NOMO-1 treated with dmso at 0.1 percent for 144 hours (cell line): ENCODE measurements around the gene EFNA5.

ENCODE experiments used
- DNase-seq: peaks from one replicate; lab custom pipeline; 2025; ENCODE audit not compliant: unreplicated experiment; lab: John Stamatoyannopoulos, UW

Gene EFNA5

DNA sequence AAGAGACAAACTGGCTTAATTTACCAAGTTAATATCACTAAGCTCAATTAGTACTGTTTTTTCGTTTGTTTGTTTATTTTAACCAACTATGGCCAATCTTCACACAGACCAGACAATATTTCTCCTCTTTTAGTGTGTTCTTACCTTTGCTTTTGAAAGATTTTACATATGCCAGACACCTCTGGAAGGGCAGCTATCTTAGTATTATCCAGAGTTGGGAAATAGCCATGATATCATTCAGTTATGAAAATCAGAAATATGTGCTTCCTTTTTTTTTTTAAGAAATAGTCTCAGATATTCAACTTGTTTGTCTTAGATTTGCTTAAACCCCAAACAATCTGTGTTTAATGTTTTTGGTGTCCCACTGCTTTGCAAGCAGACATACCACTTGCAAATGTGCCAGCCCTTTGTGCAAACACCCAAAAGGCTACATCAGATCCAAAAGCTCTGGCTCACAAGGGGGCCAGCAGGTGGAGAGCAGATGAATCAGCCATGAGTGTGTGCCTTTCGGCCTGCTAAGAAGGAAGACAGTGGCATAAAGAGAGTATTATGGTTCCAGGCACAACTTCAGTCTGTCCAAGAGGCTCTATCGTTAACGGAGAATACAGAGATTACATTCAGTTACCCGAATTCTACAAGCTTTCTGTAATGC is 147.6 kb downstream of the EFNA5 start:
- no peak for DNase-seq

DNA sequence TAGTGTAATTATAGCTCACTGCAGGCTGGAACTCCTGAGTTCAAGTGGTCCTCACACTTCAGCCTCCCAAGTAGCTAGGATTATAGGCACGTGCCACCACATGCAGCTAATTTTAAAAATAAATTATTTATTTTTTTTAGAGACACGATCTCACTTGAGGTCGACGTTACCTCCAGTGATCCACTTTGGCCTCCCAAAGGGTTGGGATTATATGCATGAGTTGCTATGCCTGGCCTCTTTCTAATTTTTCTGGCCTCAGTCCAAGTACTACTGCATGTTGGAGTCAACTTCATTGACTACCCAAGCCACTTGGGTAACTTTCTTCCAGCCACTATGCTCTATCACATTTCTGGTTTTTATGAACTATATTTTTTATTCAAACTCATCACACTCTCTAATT is 148.3 kb downstream of the EFNA5 start:
- DNase-seq, result no peak

DNA sequence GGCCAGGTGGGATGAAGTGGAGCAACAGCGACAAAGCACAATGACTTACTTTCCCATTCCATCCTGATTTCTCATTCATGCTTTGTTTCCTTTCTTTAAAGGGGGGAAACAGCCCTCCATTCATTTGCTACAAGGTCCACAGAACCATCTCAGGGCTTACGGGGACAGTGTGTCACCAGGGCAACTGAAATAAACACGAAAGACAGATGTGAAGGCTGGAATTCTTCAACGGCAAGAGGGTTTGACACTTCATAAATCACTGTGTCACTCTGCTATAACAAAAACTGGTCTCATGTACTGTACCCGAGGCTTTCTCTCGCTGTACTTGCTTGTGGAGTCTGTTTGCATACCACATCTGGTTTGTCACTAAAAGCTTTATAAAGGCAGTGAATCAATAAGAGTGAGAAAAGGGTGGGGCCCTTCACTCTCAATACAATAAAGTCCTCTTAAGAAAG is 150.8 kb downstream of the EFNA5 start:
- no peak for DNase-seq

DNA sequence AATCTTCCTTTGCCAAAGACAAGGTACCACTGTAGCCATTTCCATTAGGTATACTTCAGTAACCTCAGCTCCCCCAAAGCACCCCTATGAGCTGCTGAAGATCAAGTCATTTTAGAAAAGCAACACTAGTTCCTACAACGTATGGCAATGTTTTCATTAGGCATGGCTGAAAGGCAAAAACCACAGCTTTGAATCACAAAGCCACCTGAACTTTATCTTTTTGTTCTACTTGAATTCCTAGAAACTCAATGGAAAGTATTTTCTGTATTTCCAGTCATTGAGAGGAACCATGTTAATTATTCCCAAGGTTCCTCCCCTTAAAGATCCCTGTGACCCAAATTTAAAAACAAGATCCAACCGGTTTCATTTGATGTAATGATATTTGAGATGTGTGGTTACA is 152.1 kb downstream of the EFNA5 start:
- no peak for DNase-seq

DNA sequence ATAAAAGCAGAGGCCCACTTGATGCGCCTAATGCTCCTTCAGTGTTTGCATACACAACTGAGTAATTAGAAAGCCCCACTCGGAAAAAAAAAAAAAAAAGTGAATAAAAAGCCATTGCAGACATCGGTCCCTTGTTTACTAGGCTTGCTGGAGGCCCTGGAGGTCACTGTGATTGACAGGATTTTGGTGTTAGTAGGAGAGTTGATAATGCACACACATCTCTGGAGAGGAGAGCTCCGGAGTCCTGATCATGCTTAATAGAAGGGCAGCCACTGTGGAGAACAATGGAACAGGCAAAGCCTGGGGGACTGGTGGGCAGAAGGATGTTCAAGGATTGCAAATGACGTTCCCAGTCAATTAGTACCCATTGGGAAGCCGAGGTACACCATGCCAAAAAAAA is 152.5 kb downstream of the EFNA5 start:
- DNase-seq, result no peak

DNA sequence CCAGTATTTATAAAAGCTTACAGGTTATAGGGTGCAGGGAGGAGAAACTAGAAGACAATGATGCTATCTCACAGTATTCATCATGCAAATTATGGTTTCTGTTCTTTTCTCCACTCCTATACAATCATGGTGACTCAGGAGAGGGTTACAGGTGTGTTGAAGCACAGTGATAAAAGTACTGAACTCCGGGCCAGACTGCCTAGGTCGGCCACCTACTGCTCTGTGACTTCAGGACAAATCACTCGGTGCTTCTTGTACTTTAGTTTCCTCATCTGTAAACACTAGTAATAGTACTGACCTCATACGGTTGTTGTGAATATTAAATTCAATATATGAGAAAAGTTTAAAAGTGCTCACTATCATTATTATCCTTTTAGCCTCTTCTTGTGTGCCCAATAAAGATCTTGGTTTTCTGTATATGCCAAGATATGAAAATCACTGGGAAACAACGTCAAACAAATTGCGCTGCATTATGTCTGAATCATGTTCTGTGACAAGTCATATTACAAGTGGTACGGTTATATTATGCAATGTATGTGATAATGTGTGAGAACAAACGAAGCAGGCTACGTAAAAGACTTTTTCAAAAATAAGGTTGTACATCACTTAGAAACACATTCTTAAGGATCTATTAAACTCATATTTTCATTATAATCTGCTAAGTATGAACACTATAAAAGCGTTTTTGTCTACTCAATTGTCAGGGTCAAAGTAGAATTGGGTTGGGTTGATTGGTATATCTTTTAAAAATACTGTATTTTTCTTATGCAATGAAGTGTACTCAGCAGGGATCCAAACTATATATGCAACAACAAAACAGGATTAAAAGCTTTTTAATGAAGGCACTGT is 153.3 kb downstream of the EFNA5 start:
- no peak for DNase-seq

DNA sequence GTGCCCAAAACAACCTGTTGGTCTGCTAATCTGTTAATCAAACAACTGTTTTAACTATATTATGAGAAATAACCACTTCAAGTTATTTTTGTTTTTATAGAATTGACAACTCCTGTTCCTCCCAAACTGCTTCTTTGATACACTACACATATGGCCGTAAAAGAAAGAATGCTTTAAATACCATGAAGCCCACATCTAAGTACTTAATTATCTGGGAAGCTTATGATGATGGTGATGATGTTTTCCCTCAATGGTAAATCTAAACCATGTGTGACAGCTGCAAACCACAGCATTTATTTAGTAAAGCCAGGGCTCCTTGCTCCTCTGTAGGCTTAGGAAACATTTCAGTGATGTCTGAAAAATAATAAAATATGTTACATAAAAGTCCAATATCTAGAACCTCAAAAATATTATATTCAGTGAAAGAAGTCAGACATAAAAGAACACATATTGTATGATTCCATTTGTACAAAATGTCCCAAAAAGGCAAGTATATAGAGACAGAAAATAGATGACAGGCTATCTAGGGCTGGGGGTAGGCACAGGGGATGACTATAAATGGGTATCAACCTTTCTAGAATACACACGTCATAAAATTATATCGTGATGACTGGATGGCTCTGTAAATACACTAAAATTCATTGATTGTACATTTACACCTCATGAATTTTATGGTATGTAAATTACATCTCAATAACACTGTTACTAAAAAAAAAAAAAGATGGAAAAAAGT is 154.1 kb downstream of the EFNA5 start:
- no peak for DNase-seq

DNA sequence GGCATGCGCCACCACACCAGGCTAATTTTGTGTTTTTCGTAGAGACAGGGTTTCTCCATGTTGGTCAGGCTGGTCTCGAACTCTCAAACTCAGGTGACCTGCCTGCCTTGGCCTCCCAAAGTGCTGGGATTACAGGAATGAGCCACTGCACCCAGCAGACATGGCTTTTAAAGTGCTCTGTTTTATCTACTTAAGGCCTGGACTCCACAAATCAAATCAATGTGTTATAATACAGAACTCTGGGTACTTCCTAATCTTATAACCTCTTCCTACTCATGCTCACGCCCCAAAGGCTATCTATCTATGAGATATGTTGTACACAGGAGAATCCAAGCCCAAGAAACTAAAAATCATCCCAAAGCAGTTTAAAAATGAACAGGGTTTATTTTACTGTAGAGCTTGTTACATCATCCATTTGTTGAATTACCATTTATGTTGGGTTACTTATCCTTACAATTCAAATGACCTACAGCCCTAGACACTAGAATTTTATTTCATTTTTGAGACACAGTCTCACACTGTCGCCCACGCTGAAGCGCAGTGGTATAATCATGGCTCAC is 155.1 kb downstream of the EFNA5 start:
- DNase-seq, result no peak

DNA sequence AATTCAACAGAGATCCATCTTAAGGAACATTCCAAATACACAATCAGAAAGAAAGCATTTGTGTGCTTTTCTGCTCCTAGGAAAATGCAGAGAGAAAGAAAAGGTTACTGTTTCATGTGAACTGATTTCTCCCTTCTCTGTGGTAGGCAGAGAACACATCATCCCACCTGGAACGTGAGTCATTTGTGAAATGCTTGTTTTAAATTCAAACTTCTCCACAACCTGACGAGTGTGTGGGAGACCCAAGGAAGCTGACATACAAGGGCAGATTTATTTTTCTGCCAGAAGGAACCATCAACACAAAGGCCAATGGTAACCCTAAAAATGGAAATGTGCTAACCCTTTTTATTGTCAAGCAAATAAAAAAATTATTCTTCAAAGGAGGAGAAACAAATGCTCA is 156.4 kb downstream of the EFNA5 start:
- DNase-seq, result no peak

DNA sequence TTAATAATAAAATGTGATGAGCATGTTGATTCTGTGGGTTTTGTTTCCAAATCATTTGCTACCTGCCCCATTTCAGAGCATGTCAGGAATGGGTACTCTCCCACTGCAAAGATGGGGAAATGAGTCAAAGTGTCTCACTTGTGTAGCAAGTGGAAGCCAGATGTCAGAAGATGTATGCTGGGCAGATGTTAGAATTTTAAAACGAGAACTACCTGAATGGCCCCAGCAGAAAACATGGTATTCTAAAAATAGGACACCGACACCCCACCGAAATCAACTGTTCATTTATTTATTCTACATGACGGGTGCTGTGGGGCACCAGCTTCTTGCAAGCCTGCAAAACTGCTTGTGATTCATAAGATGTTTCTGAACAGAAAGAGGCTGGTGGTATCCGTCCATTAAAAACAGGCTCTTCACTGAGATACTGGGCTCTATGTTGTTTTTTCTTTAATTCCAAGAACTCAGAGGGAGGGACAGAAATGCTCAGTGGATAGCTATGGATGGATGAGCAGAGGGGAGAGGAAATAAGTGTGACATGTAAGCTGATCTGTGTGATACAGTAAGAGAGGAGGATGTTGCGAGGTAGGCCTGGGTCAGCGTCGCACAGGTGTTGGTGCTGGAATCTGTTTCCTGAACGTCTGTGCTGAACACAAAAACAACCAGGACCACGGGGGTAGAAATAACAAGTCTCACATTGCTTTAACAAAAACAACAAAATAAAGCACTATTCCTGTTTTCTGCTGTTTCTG is 157.2 kb downstream of the EFNA5 start:
- no peak for DNase-seq

DNA sequence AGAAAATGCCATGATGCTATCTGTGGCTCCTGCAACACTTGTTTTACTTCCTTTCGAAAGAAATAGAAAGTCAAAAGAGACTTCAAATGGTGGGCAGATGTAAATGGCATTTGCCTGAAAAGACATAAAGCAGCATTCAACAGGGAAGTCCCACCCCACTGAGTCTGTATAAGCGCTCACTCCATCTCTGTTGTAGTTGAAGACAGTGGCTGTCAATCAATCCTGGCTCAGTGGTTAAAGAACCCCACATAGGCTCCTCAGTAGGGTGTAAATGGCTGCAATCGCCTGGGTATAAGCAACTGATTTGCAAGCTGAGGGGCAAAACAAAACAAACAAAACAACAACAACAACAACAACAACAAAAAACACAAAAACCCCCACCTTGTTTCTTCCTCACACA is 158.7 kb downstream of the EFNA5 start:
- DNase-seq, result no peak

DNA sequence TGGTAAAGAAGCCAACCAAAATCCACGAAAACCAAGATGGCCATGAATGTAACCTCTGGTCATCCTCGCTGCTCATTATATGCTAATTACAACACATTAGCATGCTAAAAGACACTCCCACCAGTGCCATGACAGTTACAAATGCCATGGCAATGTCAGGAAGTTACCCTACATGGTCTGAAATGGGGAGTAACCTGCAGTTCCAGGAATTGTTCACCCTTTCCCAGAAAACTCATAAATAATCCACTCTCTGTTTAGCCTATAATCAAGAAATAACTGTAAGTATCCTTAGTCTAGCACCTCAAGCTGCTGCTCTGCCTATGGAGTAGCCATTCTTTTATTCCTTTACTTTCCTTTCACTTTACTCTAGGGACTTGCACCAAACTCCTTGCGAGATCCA is 160.6 kb downstream of the EFNA5 start:
- no peak for DNase-seq

DNA sequence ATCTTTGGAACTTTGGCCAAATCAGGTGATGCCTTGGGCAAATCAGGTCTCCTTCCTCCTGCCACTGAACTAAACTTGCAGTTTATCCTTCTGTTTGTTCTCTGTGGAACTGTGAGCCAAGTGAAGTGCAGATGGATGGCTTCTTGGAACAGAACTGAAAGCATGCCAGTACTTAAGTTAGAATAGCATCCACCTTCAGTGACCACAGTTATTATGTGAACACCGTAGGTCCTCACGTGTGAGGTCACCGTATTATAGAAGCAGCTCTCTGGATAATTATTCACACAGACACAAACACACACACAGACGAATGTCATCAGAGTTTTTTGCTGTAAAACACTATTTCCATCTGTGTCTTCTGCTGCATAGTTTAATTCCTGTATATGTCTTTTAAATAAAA is 162.6 kb downstream of the EFNA5 start:
- DNase-seq, result no peak

DNA sequence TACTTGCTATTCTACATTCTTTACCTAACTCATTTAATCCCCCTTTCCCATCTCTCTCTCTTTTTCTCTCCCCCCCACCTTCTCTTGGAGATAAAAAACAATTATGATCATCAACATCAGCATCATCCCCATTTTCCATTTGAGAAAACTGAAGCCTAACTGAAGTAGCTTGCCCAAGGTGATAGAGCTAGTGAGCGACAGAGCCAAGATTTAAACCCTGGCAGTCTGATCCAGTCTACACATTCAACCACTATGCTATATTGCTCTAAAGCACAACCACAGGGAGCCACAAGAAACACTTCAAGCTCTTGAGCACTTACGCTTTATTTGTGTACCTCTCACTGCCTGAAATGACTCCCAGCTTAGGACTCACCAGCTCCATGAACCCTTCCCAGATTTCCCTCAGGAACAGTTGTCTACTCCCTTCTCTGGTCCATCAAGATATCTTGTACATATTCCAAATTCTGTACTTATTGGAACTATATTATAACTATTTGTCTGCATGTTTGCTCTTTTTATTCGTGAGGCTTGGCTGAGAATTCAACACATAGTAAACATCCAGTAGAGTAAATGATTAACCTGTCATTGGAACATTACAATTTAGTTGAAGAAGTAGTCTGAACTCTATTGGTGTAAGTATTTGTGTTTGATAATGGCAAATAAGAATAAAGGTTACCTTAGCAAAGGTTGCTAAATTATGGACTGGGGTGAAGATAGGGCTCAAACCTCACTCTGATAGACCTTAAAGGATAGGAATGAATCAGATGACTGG is 164.8 kb downstream of the EFNA5 start:
- no peak for DNase-seq

DNA sequence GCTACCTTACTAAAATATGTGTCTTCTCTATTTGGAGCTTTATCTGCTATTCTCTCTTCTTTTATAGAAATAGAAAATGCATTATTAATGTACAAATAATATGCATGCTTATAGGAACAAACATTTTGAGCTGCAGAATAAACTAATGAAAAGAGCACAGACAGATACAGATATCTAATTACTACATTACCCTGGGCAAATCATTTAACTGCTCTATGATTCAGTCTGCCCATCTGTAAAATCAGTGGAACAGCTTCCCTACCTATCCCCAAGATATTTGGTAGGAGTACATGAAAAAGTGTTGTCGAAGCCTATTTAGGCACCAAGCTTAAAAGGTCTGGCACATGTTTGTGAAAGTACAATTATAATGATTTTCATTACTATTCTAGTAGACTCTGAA is 166.3 kb downstream of the EFNA5 start:
- DNase-seq, result no peak

DNA sequence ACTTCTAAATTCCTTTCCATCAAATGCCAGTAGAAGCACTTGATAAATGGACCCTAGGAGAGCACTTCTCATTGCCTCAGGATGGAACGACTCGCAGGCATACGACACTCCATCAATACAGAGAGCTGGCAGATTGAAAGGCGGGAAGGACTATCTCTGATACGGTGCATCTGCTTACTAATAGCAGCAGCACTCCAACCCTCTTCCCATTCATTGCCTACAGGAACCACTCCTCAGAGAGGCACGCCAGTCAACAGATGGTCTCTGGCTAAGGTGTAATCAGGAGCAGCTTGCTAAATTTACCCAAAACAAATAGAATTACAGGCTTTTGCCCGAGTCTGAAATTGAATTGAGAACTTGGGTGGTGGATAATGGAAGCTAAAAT is 168.1 kb downstream of the EFNA5 start:
- DNase-seq, result no peak

DNA sequence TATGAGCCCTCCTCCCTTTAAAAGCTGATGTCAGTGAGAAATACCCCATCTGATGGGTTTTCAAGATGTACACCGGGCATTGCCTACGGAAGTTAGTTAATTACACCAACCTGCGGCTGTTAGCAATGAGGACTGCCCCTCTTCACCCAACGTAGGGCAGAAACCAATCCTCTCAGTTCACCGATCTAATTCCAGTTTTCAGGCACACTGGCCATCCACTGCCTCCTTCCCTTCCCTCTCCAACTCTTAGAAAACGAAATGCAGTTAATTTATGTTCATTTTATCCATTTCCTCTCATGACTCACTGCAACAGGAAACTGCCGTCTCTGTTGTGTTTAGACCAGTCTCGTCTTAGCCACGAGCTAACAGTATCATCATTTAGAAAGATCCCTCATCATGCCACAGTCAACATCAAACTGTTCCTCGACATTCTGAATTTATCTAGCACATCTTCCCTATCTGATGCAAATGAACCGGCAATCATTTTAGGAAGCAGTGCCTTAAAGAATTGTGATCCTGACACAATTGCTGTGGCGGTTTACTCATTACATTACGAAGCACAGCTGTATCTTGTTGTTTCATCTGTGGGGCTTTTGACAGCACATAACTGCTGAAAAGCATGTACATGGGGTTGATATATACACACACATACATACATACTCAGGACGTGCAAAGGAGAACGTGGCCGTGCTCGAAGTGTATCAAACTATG is 168.6 kb downstream of the EFNA5 start:
- no peak for DNase-seq

DNA sequence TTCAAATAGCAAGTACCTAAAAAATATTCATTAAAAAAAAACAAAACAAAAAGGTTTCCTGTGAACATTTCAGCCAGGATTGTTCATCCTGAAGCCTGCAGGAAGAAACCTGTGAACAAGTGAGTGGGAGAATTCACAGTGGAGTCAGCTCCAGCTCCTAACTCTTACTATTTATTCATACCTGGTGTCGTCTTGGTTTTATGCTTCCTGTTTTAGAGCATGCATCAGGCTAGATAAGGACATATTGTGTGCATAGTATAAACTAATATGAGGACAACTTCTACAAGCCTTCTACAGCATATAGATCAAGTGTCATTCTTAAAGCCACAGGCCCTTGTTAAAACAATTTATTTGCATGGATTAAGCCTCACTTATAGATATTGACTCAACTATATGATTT is 169.9 kb downstream of the EFNA5 start:
- no peak for DNase-seq

DNA sequence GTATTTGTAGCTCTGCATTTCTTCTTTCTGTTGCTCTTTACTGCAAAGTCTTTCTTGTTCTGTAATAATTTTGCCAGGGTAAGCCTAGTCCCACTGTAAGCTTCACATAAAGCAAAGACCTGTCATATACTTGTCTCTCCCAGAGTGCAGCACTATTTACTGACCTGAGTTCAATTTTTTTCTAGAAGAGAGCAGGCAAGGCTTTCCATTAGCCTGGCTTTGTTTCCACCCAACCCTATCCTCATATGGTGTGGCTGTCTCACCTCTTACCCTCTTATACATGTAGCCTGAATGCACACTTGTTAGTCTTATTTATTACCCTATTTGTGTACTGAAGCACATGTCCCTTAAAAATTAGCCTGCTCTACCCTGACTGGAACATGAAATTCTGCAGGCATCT is 170.4 kb downstream of the EFNA5 start:
- no peak for DNase-seq

DNA sequence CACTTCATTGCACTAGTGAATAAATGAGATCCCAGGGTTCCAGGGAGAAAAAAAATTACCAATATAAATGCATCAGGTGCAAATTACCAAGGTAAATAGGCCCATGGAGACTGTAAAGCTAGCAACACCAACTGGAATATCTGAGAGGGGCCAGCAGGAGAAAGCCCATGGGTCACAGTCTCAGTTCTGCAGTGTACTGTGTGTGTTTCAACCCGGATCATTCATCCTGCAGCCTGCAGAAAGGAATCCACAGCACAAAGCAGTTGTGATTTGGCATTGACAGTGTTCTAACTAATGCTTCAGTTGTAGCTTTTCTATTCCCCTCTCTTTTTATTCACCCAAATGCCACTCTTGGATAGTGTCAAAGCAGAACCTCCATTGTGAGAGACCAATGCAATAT is 171.0 kb downstream of the EFNA5 start:
- DNase-seq, result no peak
